Activated CD4-positive, CD25-positive, alpha-beta regulatory T cell treated with anti-CD3 and anti-CD28 coated beads, Interleukin-2, amount 50 U/mL, for 16 hours (primary cell): ENCODE data around the gene CLK1.

Experiments
- DNase-seq: peaks from one replicate; pipeline ENCODE4 v3.0.0-alpha.2; 2020; ENCODE audit warnings: low read depth, low spot score

CLK1 gene

DNA sequence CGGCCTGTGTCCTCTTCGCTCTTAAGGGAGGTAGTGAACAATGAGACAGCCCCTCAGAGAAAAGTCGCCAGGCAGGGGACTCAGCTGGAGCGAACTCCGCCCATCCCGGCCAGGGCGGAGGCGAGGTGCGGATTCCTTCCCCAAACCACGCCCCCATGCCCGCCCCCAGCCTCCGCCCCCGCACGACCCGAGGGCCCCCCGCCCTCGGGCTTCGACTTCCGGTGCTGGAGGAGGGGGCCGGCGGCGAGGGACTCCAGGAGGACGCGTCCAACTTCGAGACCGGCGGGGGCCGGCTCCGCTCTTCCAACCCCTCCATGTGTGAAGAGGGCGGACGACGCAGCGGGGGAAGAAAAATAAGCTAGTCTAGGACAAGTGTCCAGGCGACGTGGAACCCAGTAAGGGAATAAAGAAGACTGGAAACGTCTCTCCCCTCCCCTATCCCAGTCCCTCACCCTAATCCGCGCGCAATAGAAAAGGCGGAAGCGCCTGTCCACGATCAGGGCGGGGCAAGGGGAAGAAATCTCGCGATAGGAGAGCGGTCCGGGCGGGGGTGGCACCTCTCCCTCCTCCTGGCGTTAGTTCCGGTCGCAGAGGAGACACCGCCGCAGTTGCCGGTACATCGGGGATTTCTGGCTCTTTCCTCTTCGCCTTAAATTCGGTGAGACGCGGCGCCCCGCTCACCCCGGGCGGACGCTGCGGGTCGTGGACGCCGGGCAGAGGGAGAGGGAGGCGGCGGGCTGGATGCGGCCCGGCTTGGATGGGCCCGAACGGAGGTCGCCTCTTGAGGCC, 52.9 kb downstream of the CLK1 start, which contains the start of gene BZW1:
TSS of gene BZW1 (plus strand) at position 578 of the 789 bp plus-strand sequence. CDS start 1,308 bp downstream, outside the sequence.
- DNase-seq, result peak; percentile 92

DNA sequence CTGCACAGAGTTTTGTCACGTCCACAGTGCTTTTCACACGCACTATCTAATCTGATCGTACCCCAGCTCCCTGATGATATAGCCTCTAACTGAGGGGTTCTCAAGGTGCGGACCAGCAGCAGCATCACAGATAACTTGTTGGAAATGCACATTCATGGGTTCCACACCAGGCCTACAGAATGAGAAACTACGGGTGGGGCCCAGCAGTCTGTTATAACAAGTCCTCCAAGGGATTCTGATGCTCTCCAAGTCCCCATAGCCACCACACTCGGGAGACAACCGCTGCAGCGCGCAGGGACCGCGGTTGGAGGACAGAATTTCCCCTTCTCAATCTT, 53.5 kb downstream of the CLK1 start:
- DNase-seq, result no peak

DNA sequence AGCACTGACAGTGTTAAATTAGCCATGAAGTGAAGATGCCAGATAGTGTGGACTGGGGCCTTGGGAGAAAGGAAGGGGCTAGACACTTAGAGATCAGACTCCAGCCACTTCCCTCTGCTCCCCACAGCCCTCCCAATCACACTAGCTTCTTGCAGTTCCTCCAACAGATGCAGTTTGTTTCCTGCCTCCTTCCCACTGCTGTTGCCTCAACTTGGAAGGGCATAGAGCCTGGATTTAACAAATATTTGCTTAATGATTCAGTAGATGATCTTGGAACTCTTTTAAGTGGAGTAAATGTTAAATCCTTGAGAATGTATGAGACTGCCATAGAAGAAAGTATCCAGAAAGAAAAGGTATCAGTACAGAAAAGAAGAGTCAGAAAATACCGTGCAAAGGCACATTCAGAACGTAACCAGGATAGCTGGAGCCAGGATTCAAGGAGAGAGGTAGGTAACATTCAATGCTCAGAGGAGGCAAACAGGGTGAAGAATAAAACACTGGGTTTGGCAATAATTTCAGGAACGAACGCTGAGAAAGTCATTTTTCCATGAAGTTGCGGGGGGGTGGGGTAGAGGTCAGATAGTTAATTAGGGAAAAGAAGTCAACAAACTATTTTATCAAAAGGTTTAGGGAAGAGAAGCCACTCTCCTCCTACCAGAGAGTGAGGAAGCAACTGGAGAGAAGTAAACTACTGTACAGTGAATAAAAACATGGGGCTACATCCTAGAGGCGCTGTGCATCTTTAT, 54.0 kb downstream of the CLK1 start:
- no peak for DNase-seq

DNA sequence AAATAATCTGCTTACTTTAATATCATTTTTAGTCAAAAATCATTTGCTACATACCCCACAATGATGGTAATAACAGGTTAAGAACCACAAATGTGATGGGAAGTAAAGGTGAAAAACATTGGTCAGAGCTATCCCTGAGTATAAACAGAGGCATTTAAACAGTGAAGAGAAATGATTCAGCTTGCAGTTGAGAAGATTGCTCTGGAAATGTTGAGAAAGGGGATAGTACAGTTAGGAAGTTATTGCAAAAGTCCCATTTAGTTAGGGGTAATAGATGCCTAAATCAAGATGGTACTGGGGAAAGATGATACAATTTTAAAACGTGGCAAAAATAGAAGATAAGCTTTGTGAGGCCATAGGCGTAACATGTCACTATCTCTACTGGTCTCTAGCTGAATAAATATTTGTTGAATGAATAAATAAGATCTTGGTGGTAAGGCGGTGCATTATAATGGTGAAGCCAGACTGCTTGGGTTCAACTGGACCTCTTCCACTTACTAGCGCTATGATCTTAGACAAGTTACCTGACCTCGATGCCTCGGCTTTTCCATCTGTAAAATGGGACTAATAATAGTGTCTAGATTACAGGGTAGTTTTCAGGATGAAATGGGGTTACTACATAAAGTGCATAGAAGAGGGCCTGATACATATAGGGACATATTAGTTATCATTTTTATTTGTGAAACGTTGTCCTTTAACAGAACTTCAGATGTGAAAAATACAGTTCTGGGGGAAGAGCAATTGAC, 54.8 kb downstream of the CLK1 start:
- DNase-seq, result no peak
